Mesothelial cell of epicardium (in vitro differentiated cells): Measurements from ENCODE around the gene SERHL2. TPM values are rescaled to one million over a fixed set of nuclear protein-coding genes. Genes with fewer than 3 reads are reported as not detected.
A peak's percentile ranks its signal among the peaks of the same experiment; 100 is the strongest.
"Not testable (repeated sequence)": the region's sequence is repeated elsewhere in the genome, so short reads cannot be mapped to it uniquely, and the experiment has no call there.

Experiments used
- DNase-seq, 2 experiments: peaks; one replicate each; pipeline ENCODE4 v3.0.0; 2021; ENCODE audit warnings: low spot score in 2 of 2; ENCODE audit not compliant: unreplicated experiment in 2 of 2
- H3K27ac Mint-ChIP-seq: 2 replicates; pipeline ENCODE4 v1.8.0; 2021; ENCODE audit warnings: mixed read lengths
- H3K27me3 Mint-ChIP-seq: 2 replicates; pipeline ENCODE4 v1.8.0; 2021; ENCODE audit warnings: low read depth, mixed read lengths
- H3K36me3 Mint-ChIP-seq: 2 replicates; pipeline ENCODE4 v1.8.0; 2021; ENCODE audit warnings: mixed read lengths
- H3K4me1 Mint-ChIP-seq: 2 replicates; pipeline ENCODE4 v1.8.0; 2021; ENCODE audit warnings: mixed read lengths
- H3K4me3 Mint-ChIP-seq: 2 replicates; pipeline ENCODE4 v1.8.0; 2021; ENCODE audit warnings: mild to moderate bottlenecking, moderate library complexity, mixed read lengths
- H3K9me3 Mint-ChIP-seq: 2 replicates; pipeline ENCODE4 v1.8.0; 2021; ENCODE audit warnings: mixed read lengths
- total RNA-seq: library from RNA; stranded (reverse); gene quantifications from 3 replicates; pipeline ENCODE4 v1.2.1, GENCODE V29; 2021
- TF ChIP-seq, protein P1 (sequence below): fragments of 200-600 bp; sonication (generic); IDR thresholded peaks from one replicate; pipeline ENCODE4 v1.5.0; 2021; ENCODE audit warnings: antibody characterized with exemption; ENCODE audit not compliant: unreplicated experiment

SERHL2 gene
- total RNA-seq, 1 donor from 2014 or later = 2.5 TPM

DNA sequence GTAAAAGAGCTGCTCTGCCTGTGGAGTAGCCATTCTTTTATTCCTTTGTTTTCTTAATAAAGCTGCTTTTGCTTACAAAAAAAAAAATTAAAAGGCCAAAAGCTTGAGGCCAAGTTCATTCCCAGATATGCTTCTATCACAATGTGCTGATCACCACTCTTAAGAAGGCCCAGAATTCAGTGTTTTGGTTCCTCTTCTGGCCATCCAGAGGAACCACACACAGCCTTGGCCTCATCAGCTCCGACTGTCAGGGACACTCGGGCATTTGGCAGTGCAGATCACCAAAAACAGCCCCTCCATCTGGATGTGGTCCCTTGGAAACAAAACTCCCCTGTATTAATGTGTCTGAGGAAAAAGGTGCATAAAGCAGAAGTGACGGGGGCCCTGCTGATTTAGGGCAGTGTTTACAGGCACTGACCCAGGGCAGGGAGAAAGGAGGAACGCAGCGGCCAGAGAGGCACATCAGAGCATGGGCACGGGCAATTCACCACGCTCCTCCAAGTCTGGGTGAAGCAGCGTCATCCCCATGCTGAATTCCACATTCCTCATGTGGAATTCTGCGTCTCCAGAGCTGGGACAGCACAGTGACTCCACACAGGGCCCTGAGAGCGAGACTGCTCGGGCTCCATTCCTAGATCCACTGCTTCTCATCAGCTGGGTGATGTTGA, 43.2 kb downstream of the SERHL2 start:
- Mint-ChIP-seq H3K36me3 (peaks cover 50% of the 10 kb centered on the region), H3K27me3 (no peaks in the 10 kb centered on the region), H3K4me3 (no peak overlapping the region), H3K4me1 (no peaks in the 10 kb centered on the region), H3K27ac (peak overlapping the region; percentile 74), H3K9me3 (no peaks in the 10 kb centered on the region)
- TF ChIP-seq, protein P1, sequence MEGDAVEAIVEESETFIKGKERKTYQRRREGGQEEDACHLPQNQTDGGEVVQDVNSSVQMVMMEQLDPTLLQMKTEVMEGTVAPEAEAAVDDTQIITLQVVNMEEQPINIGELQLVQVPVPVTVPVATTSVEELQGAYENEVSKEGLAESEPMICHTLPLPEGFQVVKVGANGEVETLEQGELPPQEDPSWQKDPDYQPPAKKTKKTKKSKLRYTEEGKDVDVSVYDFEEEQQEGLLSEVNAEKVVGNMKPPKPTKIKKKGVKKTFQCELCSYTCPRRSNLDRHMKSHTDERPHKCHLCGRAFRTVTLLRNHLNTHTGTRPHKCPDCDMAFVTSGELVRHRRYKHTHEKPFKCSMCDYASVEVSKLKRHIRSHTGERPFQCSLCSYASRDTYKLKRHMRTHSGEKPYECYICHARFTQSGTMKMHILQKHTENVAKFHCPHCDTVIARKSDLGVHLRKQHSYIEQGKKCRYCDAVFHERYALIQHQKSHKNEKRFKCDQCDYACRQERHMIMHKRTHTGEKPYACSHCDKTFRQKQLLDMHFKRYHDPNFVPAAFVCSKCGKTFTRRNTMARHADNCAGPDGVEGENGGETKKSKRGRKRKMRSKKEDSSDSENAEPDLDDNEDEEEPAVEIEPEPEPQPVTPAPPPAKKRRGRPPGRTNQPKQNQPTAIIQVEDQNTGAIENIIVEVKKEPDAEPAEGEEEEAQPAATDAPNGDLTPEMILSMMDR = no peak
- no peak for DNase-seq

DNA sequence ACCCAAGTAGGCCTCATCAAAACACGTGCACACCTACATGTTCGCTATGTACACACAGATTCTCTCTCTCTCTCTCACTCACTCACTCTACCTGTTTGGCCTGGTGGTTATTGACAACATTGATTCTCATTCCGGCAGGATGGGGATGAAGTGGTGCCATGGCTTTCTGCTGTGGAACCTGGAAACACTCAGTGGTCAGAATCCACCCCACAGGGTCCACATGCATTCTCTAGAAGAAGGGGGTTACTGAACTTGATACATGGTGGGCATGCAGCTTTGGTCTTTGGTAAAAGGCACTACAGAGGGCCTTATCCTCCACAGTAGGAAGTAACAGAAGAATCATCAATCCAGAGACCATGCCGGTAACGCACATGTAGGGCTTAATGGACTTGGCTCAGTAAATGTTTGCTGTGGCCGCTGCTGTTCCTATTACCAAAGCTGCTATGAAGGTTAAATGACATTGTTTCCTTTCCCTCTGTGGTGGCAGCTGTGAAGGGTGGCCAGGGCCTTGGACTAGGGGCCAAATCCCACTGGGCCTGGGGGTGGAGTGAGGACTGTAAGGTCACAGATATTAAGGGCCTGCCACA, 48.2 kb downstream of the SERHL2 start:
- TF ChIP-seq, protein P1 = no peak
- DNase-seq = no peak
- Mint-ChIP-seq H3K4me1 (no peaks in the 10 kb centered on the region), H3K27ac (no peak overlapping the region), H3K9me3 (peaks cover 3% of the 10 kb centered on the region), H3K36me3 (peaks cover 40% of the 10 kb centered on the region), H3K4me3 (no peak overlapping the region), H3K27me3 (no peaks in the 10 kb centered on the region)

DNA sequence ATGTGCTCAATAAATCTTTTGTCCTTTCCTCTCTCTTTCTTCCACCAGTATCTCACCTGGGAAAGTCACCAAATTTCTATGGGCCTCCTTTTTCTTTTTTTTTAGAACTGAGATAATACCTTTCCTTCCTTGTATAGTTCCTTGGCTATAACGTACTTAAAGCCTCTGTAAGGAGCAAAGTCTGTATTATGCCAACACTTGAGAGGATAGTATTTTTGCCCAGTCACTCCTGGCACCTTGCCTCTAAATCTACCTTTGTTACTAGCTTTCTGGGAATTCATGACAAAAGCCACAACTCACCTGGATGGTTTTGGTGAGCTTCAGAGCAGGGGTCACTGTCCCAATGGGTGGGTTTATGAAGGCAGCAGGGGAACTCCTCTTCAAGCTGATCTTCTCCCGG, 48.7 kb downstream of the SERHL2 start:
- DNase-seq = no peak
- H3K36me3 Mint-ChIP-seq = peaks cover 35% of the 10 kb centered on the region
- H3K27me3 Mint-ChIP-seq = no peaks in the 10 kb centered on the region
- H3K27ac Mint-ChIP-seq = no peak overlapping the region
- peaks cover 3% of the 10 kb centered on the region for H3K9me3 Mint-ChIP-seq
- no peaks in the 10 kb centered on the region for H3K4me1 Mint-ChIP-seq
- H3K4me3 Mint-ChIP-seq = no peak overlapping the region
- TF ChIP-seq, protein P1 = no peak

- H3K36me3 Mint-ChIP-seq = peaks cover 39% of the 10 kb centered on the region
- TF ChIP-seq, protein P1 = no peak
- DNase-seq = no peak
- H3K9me3 Mint-ChIP-seq = peaks cover 3% of the 10 kb centered on the region
- H3K4me1 Mint-ChIP-seq = peaks cover under 1% of the 10 kb centered on the region
- no peak overlapping the region for H3K4me3 Mint-ChIP-seq
- H3K27ac Mint-ChIP-seq = peak overlapping the region; percentile 11
- H3K27me3 Mint-ChIP-seq = no peaks in the 10 kb centered on the region
These were observed 49.7 kb downstream of the SERHL2 start for GRCh38 chr22:42603427-42603826.

DNA sequence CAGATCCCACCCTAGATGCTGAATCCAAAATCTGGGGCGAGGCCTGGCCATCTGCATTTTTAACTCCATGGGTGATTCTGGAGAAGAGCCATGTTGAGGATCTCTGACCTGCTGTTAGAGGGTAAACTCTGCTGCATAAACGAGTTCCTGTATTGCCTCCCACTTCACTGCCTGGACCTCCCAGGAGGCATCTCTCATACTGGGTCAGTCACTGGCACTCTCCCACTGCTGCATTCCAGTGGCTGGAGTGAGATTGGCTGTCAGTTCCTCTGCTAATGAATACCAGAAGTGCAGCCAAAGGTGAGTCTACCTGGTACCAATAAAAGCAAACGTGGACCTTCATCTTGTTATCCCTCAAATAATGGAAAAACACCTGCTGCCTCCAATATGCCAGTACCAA, 50.6 kb downstream of the SERHL2 start:
- no peak overlapping the region for H3K4me3 Mint-ChIP-seq
- peak overlapping the region; percentile 34 for H3K27ac Mint-ChIP-seq
- DNase-seq = no peak
- peaks cover 32% of the 10 kb centered on the region for H3K36me3 Mint-ChIP-seq
- no peaks in the 10 kb centered on the region for H3K27me3 Mint-ChIP-seq
- peaks cover 3% of the 10 kb centered on the region for H3K9me3 Mint-ChIP-seq
- TF ChIP-seq, protein P1 = no peak
- peaks cover 10% of the 10 kb centered on the region for H3K4me1 Mint-ChIP-seq

GRCh38 chr22:42607641-42608040, 53.9 kb downstream of the SERHL2 start:
- not testable (repeated sequence) for H3K27ac Mint-ChIP-seq, DNase-seq, H3K9me3 Mint-ChIP-seq, H3K4me3 Mint-ChIP-seq, H3K27me3 Mint-ChIP-seq
- Mint-ChIP-seq H3K4me1 (peaks cover 34% of the 10 kb centered on the region), H3K36me3 (peaks cover 20% of the 10 kb centered on the region)
